HG02678 (cell line): Measurements from ENCODE around the gene ZNF302.
"Not testable (repeated sequence)": the region's sequence is repeated elsewhere in the genome, so short reads cannot be mapped to it uniquely, and the experiment has no call there.

Experiments used
- ATAC-seq: cut with Tn5 transposase; IDR thresholded peaks from one replicate; pipeline ENCODE4 v1.9.1; 2021; ENCODE audit warnings: mild to moderate bottlenecking, moderate library complexity; ENCODE audit not compliant: unreplicated experiment

ZNF302 gene

DNA sequence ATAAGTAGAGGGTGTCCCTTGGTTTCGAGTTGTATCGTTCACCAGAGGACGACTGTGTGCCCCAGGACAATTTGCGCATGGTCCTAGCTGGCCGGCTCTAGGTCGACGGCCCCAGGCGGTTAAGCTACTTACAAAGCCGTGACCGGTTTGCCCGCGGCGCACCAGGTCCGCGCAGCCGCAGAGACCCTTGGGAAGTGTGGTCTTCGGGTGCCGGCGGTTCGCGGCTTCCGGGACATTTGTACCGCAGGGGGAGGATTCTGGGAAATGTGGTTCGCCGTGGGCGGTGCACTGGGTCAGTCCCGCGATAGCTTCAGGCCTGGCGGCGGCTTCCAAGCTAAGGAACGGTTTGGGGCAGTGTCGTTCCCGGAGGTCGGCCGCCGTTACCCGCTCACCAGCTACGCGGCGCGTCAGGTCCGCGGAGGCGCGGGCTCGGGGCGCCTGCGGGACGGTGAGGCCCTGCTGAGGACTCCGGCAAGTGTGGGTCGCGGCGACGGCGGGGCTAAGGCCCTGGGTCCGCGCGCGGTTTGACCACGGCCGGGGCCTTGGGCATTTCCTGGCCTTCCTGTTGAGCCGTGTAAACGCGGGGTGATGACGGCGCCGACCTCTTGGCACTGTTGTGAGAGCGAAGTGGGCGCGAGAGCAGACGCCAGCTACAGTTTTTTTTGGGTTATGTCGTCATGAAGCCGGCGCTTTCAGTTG lies at the start of gene ZNF302:
ZNF302 (plus strand) TSS at position 293 of the 699 bp plus-strand sequence. CDS start 1,127 bp downstream, outside the sequence.
- ATAC-seq: peak; percentile 93

DNA sequence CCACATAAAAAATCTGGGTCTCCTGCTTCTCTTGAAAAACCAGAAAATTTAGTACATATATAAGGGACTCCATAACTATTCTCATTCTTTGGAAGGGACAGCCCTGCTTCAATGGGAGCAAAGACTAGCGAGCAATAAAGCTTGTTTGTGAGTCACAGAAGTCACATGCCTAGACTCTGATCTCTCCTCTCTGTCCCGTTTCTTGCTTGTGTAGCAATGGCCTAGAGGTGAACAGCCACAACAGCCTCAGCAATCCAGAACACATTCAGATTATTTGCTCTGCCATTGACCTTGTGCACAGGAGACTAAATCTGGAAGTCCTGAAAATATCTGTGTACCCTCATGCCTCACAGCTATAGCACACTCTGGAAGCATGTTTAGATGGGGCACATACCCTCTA lies 43.7 kb upstream of the ZNF302 start:
- no peak for ATAC-seq

GRCh38 chr19:34639491-34640085 lies 37.9 kb upstream of the ZNF302 start:
- no peak for ATAC-seq

DNA sequence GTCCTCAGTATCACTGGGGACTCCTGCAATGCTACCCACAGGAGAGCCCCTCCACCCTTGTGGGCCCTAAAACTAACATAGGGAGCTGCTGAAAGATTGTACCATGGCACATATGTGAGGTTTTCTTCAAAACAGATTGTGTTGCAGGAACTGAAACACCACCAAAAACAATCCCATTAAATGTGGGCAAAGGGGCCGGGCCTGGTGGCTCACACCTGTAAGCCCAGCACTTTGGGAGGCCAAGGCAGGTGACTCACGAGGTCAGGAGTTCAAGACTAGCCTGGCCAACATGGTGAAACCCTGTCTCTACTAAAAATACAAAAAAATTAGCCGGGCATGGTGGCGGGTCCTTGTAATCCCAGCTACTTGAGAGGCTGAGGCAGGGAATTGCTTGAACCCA lies 35.2 kb upstream of the ZNF302 start:
- ATAC-seq: no peak

GRCh38 chr19:34644991-34645461 lies 32.5 kb upstream of the ZNF302 start:
- ATAC-seq: no peak

- ATAC-seq: no peak
Observed at GRCh38 chr19:34645551-34645950, 31.9 kb upstream of the ZNF302 start.

DNA sequence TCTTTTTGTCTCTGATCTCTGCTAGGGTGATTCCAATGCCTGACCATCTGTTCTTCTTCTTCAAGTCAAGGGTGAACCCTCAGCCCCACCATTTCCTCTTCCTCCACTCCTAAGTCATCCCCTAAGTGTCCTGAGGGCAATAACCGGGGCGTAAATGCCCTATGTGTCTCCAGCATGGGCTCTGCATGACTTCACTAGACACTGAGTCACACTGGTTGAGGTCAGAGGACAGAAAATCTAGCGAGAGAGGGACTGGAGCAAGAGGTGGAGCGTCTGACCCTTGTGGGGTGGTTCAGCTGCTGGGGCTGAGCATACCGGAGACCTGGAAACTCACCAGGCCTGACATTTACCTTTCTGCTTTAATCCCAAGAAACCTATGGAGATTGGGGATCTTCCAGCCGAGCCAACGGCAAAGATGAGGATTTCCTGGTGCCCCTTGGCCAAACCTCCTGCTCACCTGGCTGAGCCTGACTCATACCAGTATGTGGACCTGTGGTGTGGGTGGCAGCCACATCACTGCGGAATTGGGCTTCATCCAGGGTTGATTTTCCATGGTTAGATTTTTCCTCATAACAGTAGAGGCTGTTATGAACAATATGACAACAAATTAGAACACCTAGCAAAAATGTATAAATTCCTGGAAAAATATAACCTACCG lies 27.5 kb upstream of the ZNF302 start:
- no peak for ATAC-seq

DNA sequence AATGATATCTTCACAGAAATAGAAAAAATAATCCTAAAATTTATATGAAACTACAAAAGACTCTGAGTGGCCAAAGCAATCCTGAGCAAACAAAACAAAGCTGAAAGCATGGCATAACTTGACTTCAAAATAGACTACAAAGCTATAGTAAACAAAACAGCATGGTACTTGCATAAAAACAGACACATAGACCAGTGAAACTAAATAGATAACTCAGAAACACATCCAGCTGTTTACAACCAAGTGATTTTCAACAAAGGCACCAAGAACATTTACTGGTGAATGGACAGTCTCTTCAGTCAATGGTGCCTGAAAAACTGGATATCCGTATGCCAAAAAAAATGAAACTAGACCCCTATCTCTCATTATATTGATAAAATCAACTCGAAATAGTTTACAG lies 25.7 kb upstream of the ZNF302 start:
- no peak for ATAC-seq

DNA sequence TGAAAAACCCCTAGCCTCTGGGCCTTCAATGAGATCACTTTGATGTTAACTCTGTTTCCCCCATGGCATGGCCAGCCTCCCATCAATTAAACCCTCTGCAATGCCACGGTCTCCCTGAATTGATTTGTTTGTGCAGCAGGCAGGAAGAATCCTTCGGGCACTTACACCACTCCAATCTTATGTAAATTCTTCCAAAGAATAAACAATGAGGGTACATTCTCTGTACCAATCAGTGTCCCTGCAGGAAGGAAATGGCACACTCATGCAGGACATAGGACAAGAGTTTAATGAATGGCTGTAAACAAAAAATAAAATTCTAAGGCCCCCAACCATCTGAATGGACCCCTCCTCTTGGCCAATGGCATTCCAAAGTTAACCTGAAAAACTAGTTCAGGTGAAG lies 22.7 kb upstream of the ZNF302 start:
- no peak for ATAC-seq

- ATAC-seq: no peak
Observed at GRCh38 chr19:34655651-34656050, 21.8 kb upstream of the ZNF302 start.

DNA sequence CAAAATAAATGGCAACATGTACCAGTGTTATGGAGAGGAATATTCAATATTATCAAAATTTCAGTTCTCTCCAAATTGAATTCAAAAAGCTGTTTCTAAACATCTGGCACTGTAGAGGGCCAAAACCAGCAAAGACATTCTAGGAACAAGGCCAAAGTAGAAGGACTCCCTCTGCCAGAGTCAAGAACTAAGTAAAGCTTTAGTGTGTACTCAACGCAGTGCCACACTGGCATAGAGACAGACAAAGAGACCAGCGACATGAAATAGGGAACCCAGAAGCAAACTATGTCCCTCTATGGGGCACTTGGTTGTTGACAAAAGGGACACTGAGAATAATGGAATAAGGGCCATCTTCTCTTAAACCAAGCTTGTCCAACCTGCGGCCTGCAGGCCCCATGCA lies 16.1 kb upstream of the ZNF302 start:
- ATAC-seq: no peak

DNA sequence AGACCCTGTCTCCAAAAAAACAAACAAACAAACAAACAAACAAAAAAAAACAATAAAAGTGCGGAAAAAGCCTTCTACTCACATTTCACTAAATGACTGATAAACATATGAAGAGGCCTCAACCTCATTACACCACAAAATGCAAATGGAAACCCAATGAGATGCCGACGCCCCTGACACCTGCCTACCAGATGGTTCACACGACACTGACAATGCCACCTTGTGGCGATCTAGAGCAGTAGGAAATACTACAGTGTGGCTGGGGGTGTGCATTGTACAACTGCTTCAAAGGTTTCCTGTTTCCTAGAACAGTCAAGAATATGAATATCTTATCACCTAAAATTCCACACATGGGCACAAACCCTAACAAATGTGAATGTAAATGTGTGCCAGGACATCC lies 14.6 kb upstream of the ZNF302 start:
- no peak for ATAC-seq

DNA sequence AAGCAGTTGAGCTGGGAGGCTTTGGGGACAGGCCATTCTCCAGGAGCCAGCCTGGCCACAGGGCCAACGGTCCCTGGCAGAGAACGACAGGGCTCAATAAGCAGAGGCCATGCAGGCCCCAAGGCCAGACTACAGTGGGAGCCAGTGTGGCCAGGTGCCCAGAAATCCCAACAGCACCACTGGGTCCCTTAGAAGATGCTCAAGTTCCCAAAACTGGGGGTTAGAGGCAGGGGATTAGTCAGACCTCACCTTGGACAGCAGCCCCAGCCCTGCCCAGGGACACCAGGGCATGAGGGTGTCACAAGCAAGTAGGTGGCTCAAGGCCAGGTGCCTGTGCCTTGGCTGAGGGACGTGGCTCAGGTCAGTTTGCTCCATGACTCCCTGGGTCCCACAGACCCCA lies 13.3 kb upstream of the ZNF302 start:
- ATAC-seq: no peak

DNA sequence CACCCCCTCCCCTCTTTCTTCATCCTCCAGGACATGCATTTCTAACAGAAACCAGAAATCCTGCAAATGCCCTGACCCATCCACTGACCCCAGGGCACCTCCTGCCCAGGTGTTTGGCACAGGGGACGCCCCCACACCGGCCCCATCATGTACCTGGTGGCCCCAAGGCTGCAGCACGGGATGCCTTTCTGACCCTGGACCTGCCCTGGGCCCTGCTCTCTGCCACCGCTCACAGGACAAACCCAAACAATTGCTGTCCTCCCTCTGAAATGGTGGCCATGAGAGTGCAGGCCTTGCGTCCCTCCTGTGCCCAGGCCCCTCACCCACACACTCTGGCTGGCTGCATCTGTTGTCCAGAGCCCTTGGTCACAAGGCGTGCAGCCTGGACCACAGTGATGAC lies 12.6 kb upstream of the ZNF302 start:
- no peak for ATAC-seq

- not testable (repeated sequence) for ATAC-seq
Observed at GRCh38 chr19:34665275-34665674, 12.2 kb upstream of the ZNF302 start.

DNA sequence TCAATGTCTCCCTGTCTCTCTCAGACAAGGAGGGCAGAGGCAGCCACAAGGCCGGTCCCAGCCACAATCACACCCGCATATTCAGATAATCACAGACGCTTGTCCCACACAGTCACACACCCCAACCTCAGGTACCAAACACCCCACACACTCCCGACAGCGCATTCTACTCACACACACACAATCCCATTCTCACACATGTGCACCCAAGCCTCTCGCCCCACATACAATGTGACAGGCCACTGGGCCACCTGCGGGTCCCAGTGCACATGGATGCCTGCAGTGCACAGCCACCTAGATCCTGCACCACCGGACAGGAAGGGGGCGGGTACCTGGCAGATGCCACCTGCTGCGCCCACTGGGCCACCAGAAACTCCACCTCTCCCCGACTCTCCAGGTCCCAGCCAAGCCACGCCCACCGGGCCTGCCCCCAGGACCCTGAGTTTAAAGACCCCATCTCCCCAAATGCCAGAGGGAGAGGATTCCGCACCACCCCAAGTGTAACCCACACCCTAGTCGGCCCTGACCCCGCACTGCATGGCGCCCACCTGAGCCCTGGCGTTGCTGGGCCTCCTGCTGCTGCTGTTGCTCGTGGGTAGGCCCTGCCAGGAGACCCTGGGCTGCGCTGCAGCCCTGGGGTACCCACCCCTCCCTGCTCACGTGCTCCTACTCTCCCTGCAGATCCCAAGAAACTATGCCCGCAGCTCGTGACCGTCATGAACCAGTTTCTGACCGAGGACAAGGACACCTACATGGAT lies 11.1 kb upstream of the ZNF302 start:
- no peak for ATAC-seq

- ATAC-seq: no peak
Observed at GRCh38 chr19:34666958-34667265, 10.6 kb upstream of the ZNF302 start.

DNA sequence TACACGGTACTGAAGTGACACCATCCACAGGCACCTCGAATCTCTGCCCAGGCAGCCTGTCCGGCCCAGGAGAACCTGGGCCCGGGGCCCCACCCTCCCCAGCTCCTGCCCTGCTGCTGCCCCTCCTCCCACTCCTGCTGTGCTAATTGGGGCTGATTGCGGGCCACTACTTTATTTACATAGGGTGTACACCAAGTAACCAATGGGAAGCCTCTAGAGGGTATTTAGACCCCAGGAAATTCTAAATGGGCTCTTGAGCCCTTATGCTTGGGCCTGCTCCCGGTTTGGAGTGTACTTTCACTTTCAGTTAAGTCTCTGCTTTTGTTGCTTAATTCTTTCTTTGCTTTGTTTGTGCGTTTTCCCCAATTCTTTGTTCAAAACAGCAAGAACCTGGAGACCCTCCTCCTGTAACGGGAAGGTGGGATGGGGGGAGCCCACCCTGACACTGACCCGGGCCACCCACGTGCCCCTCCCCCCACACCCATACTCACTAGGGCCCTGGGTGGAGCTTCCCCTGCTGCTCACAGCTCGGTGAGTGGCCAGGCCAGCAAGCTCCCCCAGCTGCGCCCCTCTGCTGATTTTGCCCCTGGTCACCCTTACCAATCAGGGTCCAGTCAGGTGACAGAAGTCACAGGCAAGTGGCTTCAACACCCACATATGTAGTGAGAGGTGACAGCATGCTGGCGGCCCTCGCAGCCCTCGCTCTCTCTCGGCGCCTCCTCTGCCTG lies 10.0 kb upstream of the ZNF302 start:
- ATAC-seq: no peak

DNA sequence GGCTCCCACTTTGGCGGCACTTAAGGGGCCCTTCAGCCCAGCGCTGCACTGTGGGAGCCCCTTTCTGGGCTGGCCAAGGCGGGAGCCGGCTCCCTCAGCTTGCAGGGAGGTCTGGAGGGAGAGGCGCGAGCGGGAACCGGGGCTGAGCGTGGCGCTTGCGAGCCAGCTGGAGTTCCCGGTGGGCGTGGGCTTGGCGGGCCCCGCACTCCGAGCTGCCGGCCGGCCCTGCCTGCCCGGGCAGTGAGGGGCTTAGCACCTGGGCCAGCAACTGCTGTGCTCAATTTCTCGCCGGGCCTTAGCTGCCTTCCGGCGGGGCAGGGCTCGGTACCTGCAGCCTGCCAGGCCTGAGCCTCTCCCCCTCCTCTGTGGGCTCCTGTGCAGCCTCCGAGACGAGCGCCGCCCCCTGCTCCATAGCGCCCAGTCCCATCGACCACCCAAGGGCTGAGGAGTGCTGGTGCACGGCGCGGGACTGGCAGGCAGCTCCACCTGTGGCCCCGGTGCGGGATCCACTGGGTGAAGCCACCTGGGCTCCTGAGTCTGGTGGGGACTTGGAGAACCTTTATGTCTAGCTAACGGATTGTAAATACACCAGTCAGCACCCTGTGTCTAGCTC lies 9.3 kb upstream of the ZNF302 start:
- not testable (repeated sequence) for ATAC-seq

GRCh38 chr19:34668690-34669089 lies 8.8 kb upstream of the ZNF302 start:
- not testable (repeated sequence) for ATAC-seq
